Endothelial cell of umbilical vein (primary cell): ENCODE results near the gene GYS1. TPM values are rescaled to one million over a fixed set of nuclear protein-coding genes. Genes with fewer than 3 reads are reported as not detected.

Experiments used
- BruUV-seq: library from RNA; stranded (reverse); fragments of 400-500 nt; replicated peaks from 2 replicates; lab custom pipeline; 2021; lab: Mats Ljungman, UMichigan
- CTCF ChIA-PET: fragments of 300-600, 350-600 bp; sonication (Branson Sonifier 250); formaldehyde crosslinking; loops from one replicate; lab custom pipeline; 2021; ENCODE audit warnings: antibody characterized with exemption, inconsistent platforms; lab: Charles Lee
- POLR2A ChIA-PET: fragments of 300-600, 350-600 bp; sonication (Branson Sonifier 250); formaldehyde crosslinking; loops from one replicate; lab custom pipeline; 2021; ENCODE audit warnings: antibody characterized with exemption, inconsistent platforms; lab: Charles Lee
- DNase-seq: peaks from one replicate; pipeline ENCODE4 v3.0.0-alpha.2; 2011; ENCODE audit warnings: low read depth, low spot score
- FAIRE-seq: peaks from 2 replicates; lab custom pipeline; 2011; peaks lifted over from hg19 to GRCh38; lab: Jason Lieb, UNC
- H2AFZ ChIP-seq: 2 replicates; pipeline ENCODE4 v1.6.0; 2012; ENCODE audit warnings: low read depth, low read length, control low read depth, inconsistent platforms
- H3K27ac ChIP-seq: 2 replicates; pipeline ENCODE4 v1.5.1; 2011; ENCODE audit warnings: low read depth, mild to moderate bottlenecking, control low read depth, low read length, moderate library complexity; ENCODE audit not compliant: insufficient read depth
- H3K27me3 ChIP-seq, 2 experiments: 2 replicates each; pipeline versions ENCODE4 v1.6.0 to v1.6.1; 2011; ENCODE audit warnings: low read length in 2 of 2, mixed read lengths in 1 of 2; ENCODE audit not compliant: control insufficient read depth in 2 of 2, insufficient read depth in 2 of 2
- H3K36me3 ChIP-seq, 2 experiments: 2 replicates in 1 of 2; 3 replicates in 1 of 2; pipeline ENCODE4 v1.5.1; 2011; ENCODE audit warnings: low read length in 2 of 2, mild to moderate bottlenecking in 1 of 2, moderate library complexity in 1 of 2; ENCODE audit not compliant: control insufficient read depth in 2 of 2, insufficient read depth in 2 of 2; ENCODE audit errors: extremely low read depth in 1 of 2
- H3K4me1 ChIP-seq: 3 replicates; pipeline ENCODE4 v1.5.1; 2011; ENCODE audit warnings: mild to moderate bottlenecking, low read length; ENCODE audit not compliant: control insufficient read depth, insufficient read depth; ENCODE audit errors: extremely low read depth
- H3K4me2 ChIP-seq: 2 replicates; pipeline ENCODE4 v1.6.1; 2011; ENCODE audit warnings: low read length, control low read depth, mixed read lengths; ENCODE audit not compliant: insufficient read depth
- H3K4me3 ChIP-seq, 3 experiments: fragments of 200-600 bp in 1 of 3; sonication (generic), shearing (Covaris generic) in 1 of 3; replicated peaks in 1 of 3; 2 replicates each; pipeline ENCODE4 v1.5.1; 2011 to 2016; ENCODE audit warnings: control low read depth in 3 of 3, low read length in 3 of 3, mild to moderate bottlenecking in 2 of 3, inconsistent platforms in 1 of 3, low read depth in 1 of 3, moderate library complexity in 1 of 3; ENCODE audit not compliant: insufficient read depth in 1 of 3
- H3K79me2 ChIP-seq: 2 replicates; pipeline ENCODE4 v1.6.0; 2012; ENCODE audit warnings: low read length, inconsistent platforms; ENCODE audit not compliant: control insufficient read depth, insufficient read depth
- H3K9ac ChIP-seq: replicated peaks from 2 replicates; pipeline ENCODE3; 2011; ENCODE audit warnings: low read length, control low read depth; ENCODE audit not compliant: insufficient read depth; ENCODE audit errors: extremely low read depth
- H3K9me1 ChIP-seq: replicated peaks from 3 replicates; pipeline ENCODE4 v1.6.0; 2011; ENCODE audit warnings: mild to moderate bottlenecking, low read length; ENCODE audit not compliant: control insufficient read depth, insufficient read depth; ENCODE audit errors: extremely low read depth
- H3K9me3 ChIP-seq: replicated peaks from 2 replicates; pipeline ENCODE4 v1.5.1; 2012; ENCODE audit warnings: low read length, inconsistent platforms; ENCODE audit not compliant: control insufficient read depth, insufficient read depth
- H4K20me1 ChIP-seq: replicated peaks from 2 replicates; pipeline ENCODE3; 2011; ENCODE audit warnings: mild to moderate bottlenecking, low read length; ENCODE audit not compliant: control insufficient read depth, insufficient read depth; ENCODE audit errors: extremely low read depth
- CTCF ChIP-seq, 2 donors: IDR thresholded peaks; 1 replicate in 1 of 2; 2 replicates in 1 of 2; pipeline ENCODE4 v1.5.1; 2011; ENCODE audit warnings: low read length in 2 of 2, mild to moderate bottlenecking in 2 of 2, moderate library complexity in 2 of 2, control low read depth in 1 of 2, inconsistent platforms in 1 of 2, low read depth in 1 of 2; ENCODE audit not compliant: insufficient read depth in 1 of 2; ENCODE audit errors: extremely low read depth in 1 of 2
- EZH2 ChIP-seq: IDR thresholded peaks from 2 replicates; pipeline ENCODE4 v1.6.1; 2012; ENCODE audit warnings: borderline replicate concordance, low read depth, mild to moderate bottlenecking, moderate library complexity, low read length, inconsistent platforms; ENCODE audit not compliant: severe bottlenecking
- FOS ChIP-seq: IDR thresholded peaks from 2 replicates; pipeline ENCODE4 v1.6.1; 2011; ENCODE audit warnings: mild to moderate bottlenecking, low read length, moderate library complexity, borderline replicate concordance; ENCODE audit not compliant: insufficient read depth
- JUN ChIP-seq: IDR thresholded peaks from 2 replicates; pipeline ENCODE4 v1.6.1; 2011; ENCODE audit warnings: borderline replicate concordance, low read depth; ENCODE audit not compliant: insufficient read length, insufficient read depth
- MAX ChIP-seq: IDR thresholded peaks from 2 replicates; pipeline ENCODE4 v1.6.1; 2011; ENCODE audit not compliant: insufficient read depth, insufficient read length
- POLR2AphosphoS5 ChIP-seq: IDR thresholded peaks from 2 replicates; pipeline ENCODE4 v1.6.1; 2012; ENCODE audit warnings: low read depth, mild to moderate bottlenecking, control low read depth, low read length, moderate library complexity; ENCODE audit not compliant: insufficient read depth
- dilution Hi-C: fragments of 300-500 bp; cut with MboI; formaldehyde crosslinking; loops from one replicate; pipeline ENCODE4 v1.15.0; 2019; ENCODE audit warnings: low sequenced_read_pairs; ENCODE audit not compliant: extremely low pct_ligation_motif_present
- intact Hi-C: fragments of 100-400 bp; cut with micrococcal nuclease; formaldehyde crosslinking; loops from one replicate; pipeline ENCODE4 v1.10.0; 2022
- polyA plus RNA-seq, 4 experiments: library from polyadenylated mRNA; depleted of rRNA in 3 of 4; stranded (reverse) in 3 of 4; unstranded in 1 of 4; fragments of >200 nt; gene quantifications; 2 replicates each; pipeline versions ENCODE4 v1.2.1 to v1.2.3, GENCODE V29; 2011 to 2012; ENCODE audit warnings: missing spikeins in 1 of 4
- total RNA-seq: library from RNA; stranded (reverse); gene quantifications from 2 replicates; pipeline ENCODE4 v1.2.3, GENCODE V29; 2021

GYS1 gene
- total and polyA plus RNA-seq, 2 donors (not counting 3 experiments of a cell fraction or from before 2014, with no cell fraction given): 39.0 to 58.9 TPM

GRCh38 chr19:48943081-48943480 is 50.0 kb downstream of the GYS1 start:
- Histone ChIP-seq H3K4me3 (no peak overlapping the region), H3K4me1 (no peaks in the 10 kb centered on the region), H3K9ac (no peak overlapping the region), H3K9me3 (no peaks in the 10 kb centered on the region), H3K36me3 (no peaks in the 10 kb centered on the region), H3K27me3 (no peaks in the 10 kb centered on the region), H4K20me1 (no peaks in the 10 kb centered on the region), H3K27ac (no peak overlapping the region), H3K4me2 (no peak overlapping the region), H2AFZ (no peak overlapping the region), H3K79me2 (no peaks in the 10 kb centered on the region), H3K9me1 (no peaks in the 10 kb centered on the region)
- dilution Hi-C loops (no loop called here), intact Hi-C loops (no loop called here)
- no peak for TF ChIP-seq CTCF (IDR thresholded peaks at IDR 0.05; ENCODE audit: extremely low read depth in 1 of 2, insufficient read depth in 1 of 2, low read depth in 1 of 2, low read length in 2 of 2)
- TF ChIP-seq FOS: no peak
- no peak for TF ChIP-seq JUN
- ChIA-PET POLR2A (no interaction called here), CTCF (interaction anchor here (1.0 kb wide), 1 partner anchor 25 kb away, joined by 4 read pairs; no protein-coding TSS in a partner anchor)
- no TSS peak for BruUV-seq
- no peak for DNase-seq
- no peak for FAIRE-seq

GRCh38 chr19:48940902-48941301 is 52.2 kb downstream of the GYS1 start:
- no peak overlapping the region for H3K9ac ChIP-seq
- dilution Hi-C loops: no loop called here
- no peaks in the 10 kb centered on the region for H3K79me2 ChIP-seq
- FAIRE-seq (no peak), DNase-seq (no peak)
- ChIA-PET POLR2A (no interaction called here), CTCF (interaction anchor here (0.9 to 1.7 kb wide), 2 partner anchors 8 to 30 kb away, joined by 3 to 5 read pairs; no protein-coding TSS in a partner anchor)
- TF ChIP-seq MAX: no peak
- TF ChIP-seq CTCF (IDR thresholded peaks at IDR 0.05; ENCODE audit: extremely low read depth in 1 of 2, insufficient read depth in 1 of 2, low read depth in 1 of 2, low read length in 2 of 2): no peak
- TF ChIP-seq POLR2AphosphoS5: no peak
- TF ChIP-seq EZH2: no peak
- TF ChIP-seq FOS: no peak
- no peak overlapping the region for H3K4me2 ChIP-seq
- intact Hi-C loops: no loop called here
- H3K4me1 ChIP-seq: no peaks in the 10 kb centered on the region
- BruUV-seq: no TSS peak
- H4K20me1 ChIP-seq: no peaks in the 10 kb centered on the region
- no peaks in the 10 kb centered on the region for H3K9me1 ChIP-seq
- no peak overlapping the region for H3K4me3 ChIP-seq
- H3K27ac ChIP-seq: no peak overlapping the region
- H2AFZ ChIP-seq: no peak overlapping the region
- H3K27me3 ChIP-seq: no peaks in the 10 kb centered on the region
- H3K36me3 ChIP-seq: no peaks in the 10 kb centered on the region
- H3K9me3 ChIP-seq: no peaks in the 10 kb centered on the region
